ENCODE data around the gene ZNF708. TPM values are rescaled to one million over a fixed set of nuclear protein-coding genes. Genes with fewer than 3 reads are reported as not detected.
"Not testable (repeated sequence)": the region's sequence is repeated elsewhere in the genome, so short reads cannot be mapped to it uniquely, and the experiment has no call there.

Gene ZNF708
- total RNA-seq, 1 experiment from 2014 or later = 5.0 TPM

- not testable (repeated sequence) for H3K4me3 ChIP-seq; H3K27me3 ChIP-seq (replicated peaks); H3K4me1 ChIP-seq (replicated peaks); DNase-seq (ENCODE audit: low read depth in 1 of 2, low spot score in 2 of 2); H3K27ac ChIP-seq; H3K9me3 ChIP-seq (replicated peaks)
- H3K36me3 ChIP-seq = peaks cover 32% of the 10 kb centered on the region
Measured at GRCh38 chr19:21312807-21313206, 16.4 kb downstream of the ZNF708 start.

- Histone ChIP-seq H3K36me3 (peaks cover 39% of the 10 kb centered on the region), H3K4me1 (replicated peaks) (no peaks in the 10 kb centered on the region), H3K27me3 (replicated peaks) (no peaks in the 10 kb centered on the region), H3K27ac (no peak overlapping the region), H3K4me3 (no peak overlapping the region), H3K9me3 (replicated peaks) (0 out of 2 replicates have a peak, but pooled peaks cover 6% of the 10 kb centered on the region)
- no peak for DNase-seq (ENCODE audit: low read depth in 1 of 2, low spot score in 2 of 2)
Measured at GRCh38 chr19:21308773-21309172, 20.4 kb downstream of the ZNF708 start.

- H3K9me3 ChIP-seq (replicated peaks); H3K4me1 ChIP-seq (replicated peaks); DNase-seq (ENCODE audit: low read depth in 1 of 2, low spot score in 2 of 2); H3K27ac ChIP-seq; H3K27me3 ChIP-seq (replicated peaks); H3K4me3 ChIP-seq: not testable (repeated sequence)
- peaks cover 46% of the 10 kb centered on the region for H3K36me3 ChIP-seq
Measured at GRCh38 chr19:21306881-21307479, 22.2 kb downstream of the ZNF708 start.

GRCh38 chr19:21293768-21294167 lies 35.4 kb downstream of the ZNF708 start:
- H3K4me1 ChIP-seq (replicated peaks); H3K27ac ChIP-seq; H3K4me3 ChIP-seq; H3K27me3 ChIP-seq (replicated peaks); DNase-seq (ENCODE audit: low read depth in 1 of 2, low spot score in 2 of 2): not testable (repeated sequence)
- Histone ChIP-seq H3K36me3 (peaks cover 26% of the 10 kb centered on the region), H3K9me3 (replicated peaks) (peaks cover 11% of the 10 kb centered on the region; the same call in 1 of the 2 replicates)

- H3K36me3 ChIP-seq = no peaks in the 10 kb centered on the region
- no peaks in the 10 kb centered on the region for H3K27me3 ChIP-seq (replicated peaks)
- no peaks in the 10 kb centered on the region for H3K4me1 ChIP-seq (replicated peaks)
- no peak overlapping the region for H3K4me3 ChIP-seq
- no peak overlapping the region for H3K27ac ChIP-seq
- peaks cover 4% of the 10 kb centered on the region; the same call in 1 of the 2 replicates for H3K9me3 ChIP-seq (replicated peaks)
- no peak for DNase-seq (ENCODE audit: low read depth in 1 of 2, low spot score in 2 of 2)
Measured at GRCh38 chr19:21269813-21270212, 59.4 kb downstream of the ZNF708 start.

GRCh38 chr19:21264891-21265290 lies 64.3 kb downstream of the ZNF708 start:
- no peaks in the 10 kb centered on the region for H3K27me3 ChIP-seq (replicated peaks)

GRCh38 chr19:21264416-21264815 lies 64.8 kb downstream of the ZNF708 start:
- no peak overlapping the region for H3K27ac ChIP-seq
- no peaks in the 10 kb centered on the region for H3K4me1 ChIP-seq (replicated peaks)
- H3K4me3 ChIP-seq = no peak overlapping the region
- H3K9me3 ChIP-seq (replicated peaks) = no peaks in the 10 kb centered on the region; the same call in 1 of the 2 replicates
- no peaks in the 10 kb centered on the region for H3K36me3 ChIP-seq
- H3K27me3 ChIP-seq (replicated peaks) = no peaks in the 10 kb centered on the region
- no peak for DNase-seq (ENCODE audit: low read depth in 1 of 2, low spot score in 2 of 2)

More at GRCh38 chr19:21264891-21265290, 64.3 kb downstream of the ZNF708 start:
- no peaks in the 10 kb centered on the region for H3K36me3 ChIP-seq
- no peak for DNase-seq (ENCODE audit: low read depth in 1 of 2, low spot score in 2 of 2)
- H3K27ac ChIP-seq = no peak overlapping the region
- H3K9me3 ChIP-seq (replicated peaks) = no peaks in the 10 kb centered on the region; the same call in 1 of the 2 replicates
- H3K4me1 ChIP-seq (replicated peaks) = no peaks in the 10 kb centered on the region
- H3K4me3 ChIP-seq = no peak overlapping the region

GRCh38 chr19:21260848-21261381 lies 68.3 kb downstream of the ZNF708 start:
- not testable (repeated sequence) for DNase-seq (ENCODE audit: low read depth in 1 of 2, low spot score in 2 of 2); H3K27me3 ChIP-seq (replicated peaks); H3K9me3 ChIP-seq (replicated peaks); H3K36me3 ChIP-seq; H3K4me1 ChIP-seq (replicated peaks); H3K4me3 ChIP-seq; H3K27ac ChIP-seq

GRCh38 chr19:21260164-21260847 lies 68.9 kb downstream of the ZNF708 start:
- H3K4me1 ChIP-seq (replicated peaks) = no peaks in the 10 kb centered on the region
- no peaks in the 10 kb centered on the region for H3K27me3 ChIP-seq (replicated peaks)
- H3K9me3 ChIP-seq (replicated peaks) = no peaks in the 10 kb centered on the region; the same call in 1 of the 2 replicates
- no peak overlapping the region for H3K4me3 ChIP-seq
- no peak overlapping the region for H3K27ac ChIP-seq
- H3K36me3 ChIP-seq = no peaks in the 10 kb centered on the region
- DNase-seq (ENCODE audit: low read depth in 1 of 2, low spot score in 2 of 2) = no peak

- not testable (repeated sequence) for H3K9me3 ChIP-seq (replicated peaks); H3K27me3 ChIP-seq (replicated peaks); DNase-seq (ENCODE audit: low read depth in 1 of 2, low spot score in 2 of 2); H3K4me3 ChIP-seq; H3K27ac ChIP-seq; H3K36me3 ChIP-seq; H3K4me1 ChIP-seq (replicated peaks)
Measured at GRCh38 chr19:21259421-21260124, 69.6 kb downstream of the ZNF708 start.

GRCh38 chr19:21256722-21257121 lies 72.5 kb downstream of the ZNF708 start:
- Histone ChIP-seq H3K36me3 (no peaks in the 10 kb centered on the region), H3K27ac (no peak overlapping the region), H3K4me3 (no peak overlapping the region), H3K9me3 (replicated peaks) (no peaks in the 10 kb centered on the region; the same call in 1 of the 2 replicates), H3K27me3 (replicated peaks) (no peaks in the 10 kb centered on the region), H3K4me1 (replicated peaks) (no peaks in the 10 kb centered on the region)
- DNase-seq (ENCODE audit: low read depth in 1 of 2, low spot score in 2 of 2) = no peak

Data from SJSA1 (cell line).